Progenitor cell of endocrine pancreas (in vitro differentiated cells): ENCODE measurements around the gene RIOK3. TPM values are rescaled to one million over a fixed set of nuclear protein-coding genes. Genes with fewer than 3 reads are reported as not detected.

ENCODE experiments used
- DNase-seq: peaks from one replicate; pipeline ENCODE4 v3.0.0; 2021; ENCODE audit warnings: low spot score; ENCODE audit not compliant: unreplicated experiment
- H3K27ac Mint-ChIP-seq: 2 replicates; pipeline ENCODE4 v1.8.0; 2021; ENCODE audit warnings: mild to moderate bottlenecking, moderate library complexity, mixed read lengths
- H3K27me3 Mint-ChIP-seq: 2 replicates; pipeline ENCODE4 v1.8.0; 2021; ENCODE audit warnings: mixed read lengths
- H3K36me3 Mint-ChIP-seq: 2 replicates; pipeline ENCODE4 v1.8.0; 2022; ENCODE audit warnings: mixed read lengths; ENCODE audit not compliant: insufficient read depth
- H3K4me1 Mint-ChIP-seq: 2 replicates; pipeline ENCODE4 v1.8.0; 2021; ENCODE audit warnings: low read depth, mixed read lengths
- H3K4me3 Mint-ChIP-seq: 2 replicates; pipeline ENCODE4 v1.8.0; 2021; ENCODE audit warnings: low read depth, mild to moderate bottlenecking, moderate library complexity, mixed read lengths
- H3K9me3 Mint-ChIP-seq: 2 replicates; pipeline ENCODE4 v1.8.0; 2021; ENCODE audit warnings: low read depth, mixed read lengths
- total RNA-seq: library from RNA; stranded (reverse); gene quantifications from 2 replicates; pipeline ENCODE4 v1.2.1, GENCODE V29; 2021
- TF ChIP-seq, protein P1 (sequence below): fragments of 200-600 bp; sonication (generic); IDR thresholded peaks from one replicate; pipeline ENCODE4 v1.5.0; 2021; ENCODE audit warnings: antibody characterized with exemption, mild to moderate bottlenecking; ENCODE audit not compliant: unreplicated experiment

RIOK3 gene
- total RNA-seq, 1 donor from 2014 or later = 52.8 TPM

DNA sequence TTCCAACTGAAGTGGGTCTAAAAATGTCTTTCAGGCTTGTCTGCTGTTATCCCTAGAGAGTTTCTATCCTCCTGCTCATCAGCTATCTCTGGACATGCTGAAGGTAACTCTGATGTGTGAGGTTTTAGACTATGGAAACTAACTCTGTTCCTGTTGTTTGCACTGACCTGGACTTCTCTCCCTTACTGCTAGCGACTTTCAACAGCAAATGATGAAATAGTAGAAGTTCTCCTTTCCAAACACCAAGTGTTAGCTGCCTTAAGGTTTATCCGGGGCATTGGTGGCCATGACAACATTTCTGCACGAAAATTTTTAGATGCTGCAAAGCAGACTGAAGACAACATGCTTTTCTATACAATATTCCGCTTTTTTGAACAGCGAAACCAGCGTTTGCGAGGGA lies 77.1 kb downstream of the RIOK3 start:
- Mint-ChIP-seq H3K4me3 (no peak overlapping the region), H3K9me3 (no peaks in the 10 kb centered on the region), H3K36me3 (peaks cover 23% of the 10 kb centered on the region), H3K4me1 (no peaks in the 10 kb centered on the region), H3K27me3 (no peaks in the 10 kb centered on the region), H3K27ac (no peak overlapping the region)
- TF ChIP-seq, protein P1, sequence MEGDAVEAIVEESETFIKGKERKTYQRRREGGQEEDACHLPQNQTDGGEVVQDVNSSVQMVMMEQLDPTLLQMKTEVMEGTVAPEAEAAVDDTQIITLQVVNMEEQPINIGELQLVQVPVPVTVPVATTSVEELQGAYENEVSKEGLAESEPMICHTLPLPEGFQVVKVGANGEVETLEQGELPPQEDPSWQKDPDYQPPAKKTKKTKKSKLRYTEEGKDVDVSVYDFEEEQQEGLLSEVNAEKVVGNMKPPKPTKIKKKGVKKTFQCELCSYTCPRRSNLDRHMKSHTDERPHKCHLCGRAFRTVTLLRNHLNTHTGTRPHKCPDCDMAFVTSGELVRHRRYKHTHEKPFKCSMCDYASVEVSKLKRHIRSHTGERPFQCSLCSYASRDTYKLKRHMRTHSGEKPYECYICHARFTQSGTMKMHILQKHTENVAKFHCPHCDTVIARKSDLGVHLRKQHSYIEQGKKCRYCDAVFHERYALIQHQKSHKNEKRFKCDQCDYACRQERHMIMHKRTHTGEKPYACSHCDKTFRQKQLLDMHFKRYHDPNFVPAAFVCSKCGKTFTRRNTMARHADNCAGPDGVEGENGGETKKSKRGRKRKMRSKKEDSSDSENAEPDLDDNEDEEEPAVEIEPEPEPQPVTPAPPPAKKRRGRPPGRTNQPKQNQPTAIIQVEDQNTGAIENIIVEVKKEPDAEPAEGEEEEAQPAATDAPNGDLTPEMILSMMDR = no peak
- DNase-seq = no peak

DNA sequence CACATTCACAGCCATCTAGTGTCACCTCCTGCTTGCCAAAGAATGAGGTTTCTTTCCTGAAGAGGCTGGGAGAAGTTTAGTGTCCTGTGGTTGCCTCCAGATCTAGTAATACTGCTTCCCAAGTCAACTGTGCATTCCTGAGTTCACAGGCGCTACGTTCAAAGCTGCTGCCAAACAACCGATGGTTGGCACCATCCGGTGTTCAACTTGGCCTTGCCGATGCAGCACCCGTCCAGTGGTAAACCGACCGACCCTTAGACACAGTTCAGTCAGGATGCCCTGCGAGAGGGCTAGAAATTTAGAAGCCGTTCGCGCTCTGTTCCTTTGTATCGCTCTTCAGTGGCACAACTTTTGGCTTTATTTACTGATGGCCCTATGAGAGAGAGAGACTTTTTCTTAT lies 78.8 kb downstream of the RIOK3 start:
- H3K4me1 Mint-ChIP-seq = no peaks in the 10 kb centered on the region
- no peak overlapping the region for H3K4me3 Mint-ChIP-seq
- no peak for DNase-seq
- TF ChIP-seq, protein P1 = no peak
- H3K27me3 Mint-ChIP-seq = no peaks in the 10 kb centered on the region
- peaks cover 23% of the 10 kb centered on the region for H3K36me3 Mint-ChIP-seq
- no peaks in the 10 kb centered on the region for H3K9me3 Mint-ChIP-seq
- peak overlapping the region; percentile 3 for H3K27ac Mint-ChIP-seq

Other genes with a start within 250 kb of the RIOK3 start
- 25.5 and 28.5 TPM in 2 replicates for gene RMC1, start 50.2 kb downstream of the RIOK3 start, total RNA-seq
- gene NPC1, start 133.2 kb downstream of the RIOK3 start, total RNA-seq = 35.1 and 36.0 TPM in 2 replicates
- gene ANKRD29, start 209.6 kb downstream of the RIOK3 start, total RNA-seq = 0.36 and 0.41 TPM in 2 replicates
- 0.84 and 1.2 TPM in 2 replicates for gene LAMA3, start 236.2 kb downstream of the RIOK3 start, total RNA-seq